GM21825 (cell line): ENCODE measurements around the gene SERINC2.

Experiments
- ATAC-seq: cut with Tn5 transposase; IDR thresholded peaks from one replicate; pipeline ENCODE4 v1.9.1; 2021; ENCODE audit warnings: mild to moderate bottlenecking, moderate library complexity; ENCODE audit not compliant: unreplicated experiment

SERINC2 gene

DNA sequence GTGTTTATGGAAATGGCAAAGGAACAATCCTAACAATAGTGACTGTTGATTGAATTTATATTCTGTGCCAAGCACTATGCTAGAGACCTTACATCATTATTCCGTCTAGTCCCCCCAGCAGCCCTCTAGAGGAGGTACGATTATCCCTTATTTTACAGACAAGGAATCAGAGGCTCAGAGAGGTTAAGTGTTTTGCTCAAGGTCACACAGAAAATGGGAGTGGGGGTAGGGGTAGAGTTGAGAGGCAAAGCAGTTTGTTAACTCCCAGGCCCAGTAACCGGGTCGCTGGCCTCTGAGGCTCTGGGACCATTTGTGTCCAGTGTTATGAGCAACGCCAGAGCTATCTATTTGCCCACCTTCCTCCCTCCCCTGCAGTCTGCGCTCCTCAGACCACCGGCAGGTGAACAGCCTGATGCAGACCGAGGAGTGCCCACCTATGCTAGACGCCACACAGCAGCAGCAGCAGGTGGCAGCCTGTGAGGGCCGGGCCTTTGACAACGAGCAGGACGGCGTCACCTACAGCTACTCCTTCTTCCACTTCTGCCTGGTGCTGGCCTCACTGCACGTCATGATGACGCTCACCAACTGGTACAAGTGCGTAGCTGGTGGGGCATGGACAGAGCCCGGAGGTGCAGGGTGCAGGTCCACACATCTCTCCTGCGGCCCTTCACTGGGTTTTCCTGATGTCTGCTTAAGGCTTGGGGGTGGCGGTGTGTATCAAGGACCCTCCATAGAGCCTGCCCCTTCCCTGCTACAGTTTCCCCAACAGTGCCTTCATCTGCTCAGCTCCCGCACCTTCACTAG lies 19.8 kb downstream of the SERINC2 start:
- no peak for ATAC-seq

GRCh38 chr1:31433396-31433930 lies 20.4 kb downstream of the SERINC2 start:
- ATAC-seq, result no peak

- ATAC-seq, result no peak
Observed at GRCh38 chr1:31434101-31434871, 21.3 kb downstream of the SERINC2 start.

DNA sequence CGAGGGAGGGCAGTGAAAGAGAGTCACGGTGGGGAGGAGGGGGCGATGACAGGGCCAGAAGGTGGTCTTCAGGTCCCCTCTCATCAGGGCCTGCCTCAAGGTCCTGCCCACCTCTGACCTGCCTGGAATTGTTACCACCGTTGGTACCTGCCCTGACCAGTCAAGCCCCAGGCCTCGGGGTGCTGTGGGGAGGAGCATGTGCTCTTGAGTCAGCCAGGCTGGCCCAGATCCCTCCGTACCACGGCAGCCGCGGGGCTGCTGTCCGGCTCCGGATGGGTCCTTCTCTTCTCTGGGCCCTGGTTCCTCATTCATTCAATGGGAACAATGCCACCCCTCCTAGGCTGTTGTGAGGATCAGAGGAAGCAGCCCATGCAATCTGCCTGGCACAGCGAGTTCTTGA lies 22.0 kb downstream of the SERINC2 start:
- no peak for ATAC-seq

- no peak for ATAC-seq
Observed at GRCh38 chr1:31435471-31436409, 22.7 kb downstream of the SERINC2 start.

GRCh38 chr1:31436596-31437432 lies 23.8 kb downstream of the SERINC2 start:
- ATAC-seq, result no peak

DNA sequence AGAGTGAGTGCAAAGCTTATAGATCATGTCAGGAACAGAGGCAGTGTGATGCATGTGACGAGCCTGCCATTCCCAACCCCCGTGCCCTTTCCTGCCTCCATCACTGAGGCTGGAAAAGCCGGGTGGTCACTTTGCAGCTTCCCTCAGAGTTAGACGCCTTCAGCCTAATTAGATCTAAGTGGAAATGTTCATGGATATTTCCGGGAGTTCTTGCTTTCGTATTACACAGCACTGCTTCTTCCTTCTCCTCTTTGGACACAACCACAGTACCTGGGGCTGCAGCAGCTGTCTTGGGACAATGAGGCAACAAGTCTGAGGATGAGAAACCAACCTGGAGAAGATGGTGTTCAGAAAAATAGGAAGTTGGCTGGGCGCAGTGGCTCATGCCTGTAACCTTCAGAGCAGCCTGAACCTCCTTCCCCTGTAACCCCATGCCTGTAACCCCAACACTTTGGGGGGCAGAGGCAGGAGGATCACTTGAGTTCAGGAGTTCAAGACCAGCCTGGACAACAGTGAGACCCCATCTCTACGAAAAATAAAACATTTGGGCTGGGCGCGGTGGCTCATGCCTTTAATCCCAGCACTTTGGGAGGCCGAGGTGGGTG lies 24.5 kb downstream of the SERINC2 start:
- ATAC-seq, result no peak

- ATAC-seq, result no peak
Observed at GRCh38 chr1:31439276-31439675, 26.3 kb downstream of the SERINC2 start.

GRCh38 chr1:31441073-31441472 lies 28.1 kb downstream of the SERINC2 start:
- ATAC-seq, result no peak

DNA sequence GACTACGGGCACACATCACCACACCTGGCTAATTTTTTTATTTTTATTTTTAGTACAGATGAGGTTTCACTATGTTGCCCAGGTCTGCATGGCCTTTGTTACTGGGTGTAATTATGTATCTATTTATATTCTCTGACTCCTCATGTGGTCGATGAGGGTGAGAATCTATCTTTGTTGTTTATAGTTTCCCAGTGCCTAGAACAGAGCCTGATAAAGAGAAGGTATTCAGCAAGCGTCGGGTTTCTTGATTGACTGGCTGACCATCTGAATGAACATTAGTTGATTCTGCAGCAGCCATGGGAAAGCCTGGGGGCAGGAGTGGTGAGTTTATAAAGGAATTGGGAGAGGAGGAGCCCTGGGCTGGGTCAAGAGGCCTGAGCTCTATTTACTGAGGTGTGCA lies 28.5 kb downstream of the SERINC2 start:
- no peak for ATAC-seq

- no peak for ATAC-seq
Observed at GRCh38 chr1:31441970-31442647, 29.1 kb downstream of the SERINC2 start.

DNA sequence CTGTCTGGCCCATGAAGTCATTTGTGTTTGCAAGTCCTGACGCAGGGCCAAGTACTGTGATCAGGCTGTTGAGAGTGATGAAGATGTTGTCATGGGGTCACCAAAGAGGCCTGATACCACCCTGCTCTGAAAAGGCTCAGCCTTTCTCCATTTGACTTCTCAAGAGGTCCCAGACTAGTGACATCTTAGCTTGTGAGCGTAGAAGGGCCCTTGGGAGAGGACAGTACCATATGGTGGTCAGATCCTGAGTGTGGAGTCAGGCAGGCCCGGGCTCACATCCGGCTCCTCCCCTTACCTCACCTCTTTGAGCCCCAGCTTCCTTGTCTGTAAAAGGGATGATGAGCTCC lies 29.6 kb downstream of the SERINC2 start:
- no peak for ATAC-seq

GRCh38 chr1:31443673-31444072 lies 30.7 kb downstream of the SERINC2 start:
- no peak for ATAC-seq

- no peak for ATAC-seq
Observed at GRCh38 chr1:31444725-31445448, 31.9 kb downstream of the SERINC2 start.

- no peak for ATAC-seq
Observed at GRCh38 chr1:31445951-31446350, 32.9 kb downstream of the SERINC2 start.

GRCh38 chr1:31447210-31447609 lies 34.2 kb downstream of the SERINC2 start:
- no peak for ATAC-seq

- no peak for ATAC-seq
Observed at GRCh38 chr1:31453384-31454079, 40.5 kb downstream of the SERINC2 start.
